Parathyroid adenoma (tissue), 2 donors: ENCODE data around the gene ZDHHC14.

Source experiments
- H2AFZ ChIP-seq: fragments of 300-600 bp; sonication (generic); one replicate; pipeline ENCODE4 v1.7.0; 2017; ENCODE audit warnings: antibody characterized with exemption, mild to moderate bottlenecking
- H3K27ac ChIP-seq: fragments of 300-600 bp; sonication (generic); one replicate; pipeline ENCODE4 v1.7.0; 2017
- H3K27me3 ChIP-seq: fragments of 300-600 bp; sonication (generic); one replicate; pipeline ENCODE4 v1.7.0; 2017; ENCODE audit warnings: low read length; ENCODE audit not compliant: control insufficient read depth, insufficient read depth
- H3K36me3 ChIP-seq: fragments of 300-600 bp; sonication (generic); one replicate; pipeline ENCODE4 v1.7.0; 2017; ENCODE audit warnings: low read length; ENCODE audit not compliant: control insufficient read depth, insufficient read depth
- H3K4me1 ChIP-seq: fragments of 300-600 bp; sonication (generic); one replicate; pipeline ENCODE4 v1.7.0; 2017; ENCODE audit warnings: control low read depth
- H3K4me2 ChIP-seq: fragments of 300-600 bp; sonication (generic); one replicate; pipeline ENCODE4 v1.7.0; 2017; ENCODE audit warnings: low read length
- H3K4me3 ChIP-seq: fragments of 300-600 bp; sonication (generic); one replicate; pipeline ENCODE4 v1.7.0; 2017; ENCODE audit warnings: low read depth, low read length
- H3K79me2 ChIP-seq: fragments of 300-600 bp; sonication (generic); one replicate; pipeline ENCODE4 v1.7.0; 2017; ENCODE audit warnings: control low read depth
- H3K9ac ChIP-seq: fragments of 300-600 bp; sonication (generic); one replicate; pipeline ENCODE4 v1.7.0; 2017; ENCODE audit warnings: mild to moderate bottlenecking
- H3K9me3 ChIP-seq: fragments of 300-600 bp; sonication (generic); one replicate; pipeline ENCODE4 v1.7.0; 2017; ENCODE audit warnings: low read length; ENCODE audit not compliant: control insufficient read depth
- TF ChIP-seq, protein P1 (sequence below): fragments of 300-600 bp; sonication (generic); IDR thresholded peaks from one replicate; pipeline ENCODE4 v1.7.0; 2017; ENCODE audit warnings: antibody characterized with exemption, mild to moderate bottlenecking
- donor health status: primary hyperparathyroidism.

Gene ZDHHC14

DNA sequence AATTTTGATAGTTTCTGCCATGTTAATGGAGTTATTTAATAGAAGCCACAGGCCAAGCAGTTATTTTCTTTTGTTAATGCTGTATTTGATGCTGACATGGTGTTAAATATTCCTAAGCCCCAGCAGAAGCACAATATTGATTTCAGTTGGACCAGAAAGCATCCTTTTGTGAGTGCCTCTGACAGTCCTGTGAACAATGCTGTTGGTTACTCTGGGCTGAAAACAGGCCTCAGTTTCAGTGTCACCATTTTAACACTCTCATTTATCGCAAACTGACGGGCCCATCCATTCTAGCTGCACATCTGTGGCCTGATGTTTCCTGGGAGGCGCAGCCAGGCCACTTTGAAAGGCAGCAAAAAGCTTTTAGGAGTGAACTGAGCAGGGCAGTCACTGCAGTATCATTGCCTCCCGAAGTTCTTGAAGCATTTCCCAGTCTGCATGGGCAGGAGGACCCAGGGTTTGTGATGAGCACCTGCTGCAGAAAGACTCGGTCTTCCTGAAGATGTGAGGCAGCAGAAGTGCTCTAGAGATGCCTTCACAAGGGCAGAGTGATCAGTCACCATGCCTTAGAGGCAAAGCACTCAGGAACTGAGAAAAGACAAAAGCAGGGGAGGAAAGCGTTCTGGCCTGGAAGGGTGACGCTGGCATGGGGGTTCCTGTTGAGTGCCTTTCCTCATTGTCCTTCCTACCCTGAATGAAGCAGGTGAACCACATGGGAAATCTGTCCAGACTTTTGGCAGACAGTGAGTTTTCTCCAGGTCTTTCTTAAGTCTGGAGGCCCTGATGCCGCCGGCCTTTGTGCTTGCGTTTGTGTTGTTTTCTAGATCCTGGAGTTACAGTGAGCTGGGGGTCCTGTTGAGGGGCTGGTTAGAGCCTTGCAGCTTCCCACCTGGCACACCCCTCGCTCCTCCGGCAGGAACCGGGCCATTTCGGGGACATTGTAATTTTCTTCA, 74.0 kb downstream of the ZDHHC14 start:
- Histone ChIP-seq H2AFZ (no peak overlapping the region), H3K9ac (no peak overlapping the region), H3K4me1 (peaks cover 5% of the 10 kb centered on the region), H3K36me3 (no peaks in the 10 kb centered on the region), H3K27me3 (no peaks in the 10 kb centered on the region), H3K9me3 (no peaks in the 10 kb centered on the region), H3K27ac (no peak overlapping the region), H3K4me3 (no peak overlapping the region), H3K4me2 (no peak overlapping the region), H3K79me2 (peaks cover 10% of the 10 kb centered on the region)
- TF ChIP-seq, protein P1, sequence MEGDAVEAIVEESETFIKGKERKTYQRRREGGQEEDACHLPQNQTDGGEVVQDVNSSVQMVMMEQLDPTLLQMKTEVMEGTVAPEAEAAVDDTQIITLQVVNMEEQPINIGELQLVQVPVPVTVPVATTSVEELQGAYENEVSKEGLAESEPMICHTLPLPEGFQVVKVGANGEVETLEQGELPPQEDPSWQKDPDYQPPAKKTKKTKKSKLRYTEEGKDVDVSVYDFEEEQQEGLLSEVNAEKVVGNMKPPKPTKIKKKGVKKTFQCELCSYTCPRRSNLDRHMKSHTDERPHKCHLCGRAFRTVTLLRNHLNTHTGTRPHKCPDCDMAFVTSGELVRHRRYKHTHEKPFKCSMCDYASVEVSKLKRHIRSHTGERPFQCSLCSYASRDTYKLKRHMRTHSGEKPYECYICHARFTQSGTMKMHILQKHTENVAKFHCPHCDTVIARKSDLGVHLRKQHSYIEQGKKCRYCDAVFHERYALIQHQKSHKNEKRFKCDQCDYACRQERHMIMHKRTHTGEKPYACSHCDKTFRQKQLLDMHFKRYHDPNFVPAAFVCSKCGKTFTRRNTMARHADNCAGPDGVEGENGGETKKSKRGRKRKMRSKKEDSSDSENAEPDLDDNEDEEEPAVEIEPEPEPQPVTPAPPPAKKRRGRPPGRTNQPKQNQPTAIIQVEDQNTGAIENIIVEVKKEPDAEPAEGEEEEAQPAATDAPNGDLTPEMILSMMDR: no peak

GRCh38 chr6:157455731-157456523, 74.9 kb downstream of the ZDHHC14 start:
- H3K79me2 ChIP-seq: peaks cover 10% of the 10 kb centered on the region
- peak overlapping the region; percentile 40 for H3K27ac ChIP-seq
- no peaks in the 10 kb centered on the region for H3K27me3 ChIP-seq
- H3K36me3 ChIP-seq: no peaks in the 10 kb centered on the region
- H3K4me2 ChIP-seq: no peak overlapping the region
- H3K4me3 ChIP-seq: no peak overlapping the region
- peaks cover 5% of the 10 kb centered on the region for H3K4me1 ChIP-seq
- H3K9ac ChIP-seq: no peak overlapping the region
- peak overlapping the region; percentile 65 for H2AFZ ChIP-seq
- TF ChIP-seq, protein P1: no peak
- no peaks in the 10 kb centered on the region for H3K9me3 ChIP-seq

DNA sequence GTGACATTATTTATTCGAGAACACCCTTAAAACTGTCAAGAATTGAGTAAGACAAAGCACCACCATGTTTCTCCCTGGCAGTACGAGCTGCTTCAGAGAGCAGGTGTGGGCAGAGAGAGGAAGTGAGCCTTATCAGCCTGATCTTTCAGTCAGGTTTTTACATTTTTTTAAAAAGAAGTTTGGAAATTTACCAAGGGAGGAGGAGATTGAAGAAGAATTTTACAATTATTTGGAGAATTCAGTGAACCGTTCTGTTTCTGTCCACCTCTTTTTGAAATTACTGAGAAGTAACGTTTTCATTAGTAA, 75.5 kb downstream of the ZDHHC14 start:
- TF ChIP-seq, protein P1: no peak
- Histone ChIP-seq H2AFZ (peak overlapping the region; percentile 65), H3K36me3 (no peaks in the 10 kb centered on the region), H3K27me3 (no peaks in the 10 kb centered on the region), H3K4me3 (no peak overlapping the region), H3K27ac (peak overlapping the region; percentile 40), H3K79me2 (peaks cover 10% of the 10 kb centered on the region), H3K9ac (no peak overlapping the region), H3K4me2 (no peak overlapping the region), H3K9me3 (no peaks in the 10 kb centered on the region), H3K4me1 (peaks cover 5% of the 10 kb centered on the region)

- H2AFZ ChIP-seq: no peak overlapping the region
- peaks cover 7% of the 10 kb centered on the region for H3K79me2 ChIP-seq
- H3K27ac ChIP-seq: no peak overlapping the region
- H3K4me2 ChIP-seq: no peak overlapping the region
- no peaks in the 10 kb centered on the region for H3K9me3 ChIP-seq
- peaks cover 8% of the 10 kb centered on the region for H3K4me1 ChIP-seq
- H3K4me3 ChIP-seq: no peak overlapping the region
- H3K27me3 ChIP-seq: no peaks in the 10 kb centered on the region
- TF ChIP-seq, protein P1: no peak
- no peaks in the 10 kb centered on the region for H3K36me3 ChIP-seq
- no peak overlapping the region for H3K9ac ChIP-seq
These were observed 76.8 kb downstream of the ZDHHC14 start for GRCh38 chr6:157457787-157458186.
